Erythroblast (primary cell): ENCODE data around the gene DDX41.

Experiments
- GATA1 ChIP-seq: IDR thresholded peaks from 2 replicates; pipeline ENCODE4 v1.6.1; 2011; ENCODE audit warnings: low read depth, mild to moderate bottlenecking, control low read depth, low read length, moderate library complexity
- POLR2A ChIP-seq: IDR thresholded peaks from 2 replicates; pipeline ENCODE4 v1.6.1; 2011; ENCODE audit warnings: mild to moderate bottlenecking, low read length

- TF ChIP-seq POLR2A (no peak), GATA1 (no peak)
Measured at GRCh38 chr5:177512736-177513380, 3.9 kb downstream of the DDX41 start.
